Ectodermal cell (in vitro differentiated cells): ENCODE data around the gene SEC62.

Source experiments
- H3K27ac ChIP-seq: 2 replicates; pipeline ENCODE4 v1.7.0; 2013; ENCODE audit warnings: mild to moderate bottlenecking, low read depth, low read length; ENCODE audit not compliant: insufficient read depth, poor library complexity, severe bottlenecking
- H3K27me3 ChIP-seq: 2 replicates; pipeline ENCODE4 v1.7.0; 2013; ENCODE audit warnings: mild to moderate bottlenecking, low read length; ENCODE audit not compliant: insufficient read depth, control insufficient read depth, poor library complexity, severe bottlenecking
- H3K36me3 ChIP-seq: one replicate; pipeline ENCODE4 v1.7.0; 2013; ENCODE audit warnings: low read length; ENCODE audit not compliant: control insufficient read depth, insufficient read depth
- H3K4me1 ChIP-seq: one replicate; pipeline ENCODE4 v1.7.0; 2013; ENCODE audit warnings: low read length; ENCODE audit not compliant: control insufficient read depth, insufficient read depth
- H3K4me3 ChIP-seq: 2 replicates; pipeline ENCODE4 v1.7.0; 2013; ENCODE audit warnings: low read depth, low read length, control low read depth; ENCODE audit not compliant: insufficient read depth
- H3K9me3 ChIP-seq: 2 replicates; pipeline ENCODE4 v1.7.0; 2013; ENCODE audit warnings: mild to moderate bottlenecking, low read length, moderate library complexity; ENCODE audit not compliant: control insufficient read depth
- WGBS, 2 experiments: methylation state at CpG; one replicate each; pipeline ENCODE4 v1.1.7; 2013; ENCODE audit warnings: missing lambda C conversion rate in 2 of 2; 5-methylcytosine and 5-hydroxymethylcytosine counted together

The SEC62 gene

GRCh38 chr3:169996063-169996462 is 29.5 kb downstream of the SEC62 start:
- 100% methylated on average over 2 of the region's 2 CpGs; no CpG with 5 or more reads in 1 of the 2 experiments for WGBS, 2 experiments
- Histone ChIP-seq H3K27ac (no peak overlapping the region), H3K27me3 (no peaks in the 10 kb centered on the region), H3K4me3 (no peak overlapping the region), H3K9me3 (no peaks in the 10 kb centered on the region), H3K4me1 (no peaks in the 10 kb centered on the region), H3K36me3 (peaks cover 10% of the 10 kb centered on the region)

GRCh38 chr3:169998668-169999131 is 32.1 kb downstream of the SEC62 start:
- Histone ChIP-seq H3K36me3 (no peaks in the 10 kb centered on the region), H3K27me3 (no peaks in the 10 kb centered on the region), H3K4me1 (no peaks in the 10 kb centered on the region), H3K4me3 (no peak overlapping the region), H3K9me3 (no peaks in the 10 kb centered on the region), H3K27ac (no peak overlapping the region)
- WGBS, 2 experiments: 91 to 93% methylated on average over 2 of the region's 2 CpGs

GRCh38 chr3:169999433-169999832 is 32.8 kb downstream of the SEC62 start:
- 83 to 100% methylated on average over 1 of the region's 1 CpG for WGBS, 2 experiments
- Histone ChIP-seq H3K4me1 (no peaks in the 10 kb centered on the region), H3K4me3 (no peak overlapping the region), H3K27ac (no peak overlapping the region), H3K9me3 (no peaks in the 10 kb centered on the region), H3K36me3 (no peaks in the 10 kb centered on the region), H3K27me3 (no peaks in the 10 kb centered on the region)

GRCh38 chr3:170000051-170000450 is 33.4 kb downstream of the SEC62 start:
- Histone ChIP-seq H3K27ac (no peak overlapping the region), H3K9me3 (no peaks in the 10 kb centered on the region), H3K4me1 (no peaks in the 10 kb centered on the region), H3K27me3 (no peaks in the 10 kb centered on the region), H3K4me3 (no peak overlapping the region), H3K36me3 (no peaks in the 10 kb centered on the region)
- 88 to 96% methylated on average over 2 of the region's 2 CpGs for WGBS, 2 experiments

- Histone ChIP-seq H3K4me1 (no peaks in the 10 kb centered on the region), H3K27me3 (no peaks in the 10 kb centered on the region), H3K4me3 (no peak overlapping the region), H3K9me3 (no peaks in the 10 kb centered on the region), H3K36me3 (no peaks in the 10 kb centered on the region), H3K27ac (no peak overlapping the region)
- 93% methylated on average over 10 of the region's 10 CpGs for WGBS, 2 experiments
These were observed 35.6 kb downstream of the SEC62 start for GRCh38 chr3:170002231-170002630.

GRCh38 chr3:170002879-170003278 is 36.3 kb downstream of the SEC62 start:
- H3K4me3 ChIP-seq: no peak overlapping the region

GRCh38 chr3:170003881-170004356 is 37.3 kb downstream of the SEC62 start:
- Histone ChIP-seq H3K4me3 (no peak overlapping the region), H3K27me3 (no peaks in the 10 kb centered on the region), H3K9me3 (no peaks in the 10 kb centered on the region), H3K27ac (no peak overlapping the region), H3K36me3 (no peaks in the 10 kb centered on the region), H3K4me1 (no peaks in the 10 kb centered on the region)
- 89 to 94% methylated on average over 2 of the region's 2 CpGs for WGBS, 2 experiments

More at GRCh38 chr3:170002879-170003278, 36.3 kb downstream of the SEC62 start:
- H3K27ac ChIP-seq: no peak overlapping the region
- no peaks in the 10 kb centered on the region for H3K27me3 ChIP-seq
- no peaks in the 10 kb centered on the region for H3K4me1 ChIP-seq
- H3K9me3 ChIP-seq: no peaks in the 10 kb centered on the region
- WGBS, 2 experiments: 100% methylated on average over 1 of the region's 1 CpG
- H3K36me3 ChIP-seq: no peaks in the 10 kb centered on the region

GRCh38 chr3:170007031-170007663 is 40.5 kb downstream of the SEC62 start:
- Histone ChIP-seq H3K36me3 (no peaks in the 10 kb centered on the region), H3K4me1 (no peaks in the 10 kb centered on the region), H3K9me3 (no peaks in the 10 kb centered on the region), H3K27me3 (no peaks in the 10 kb centered on the region), H3K4me3 (no peak overlapping the region), H3K27ac (no peak overlapping the region)
- 88 to 89% methylated on average over 6 to 7 of the region's 7 CpGs for WGBS, 2 experiments

GRCh38 chr3:170010498-170010897 is 43.9 kb downstream of the SEC62 start:
- no peaks in the 10 kb centered on the region for H3K27me3 ChIP-seq
- H3K4me1 ChIP-seq: no peaks in the 10 kb centered on the region
- no peaks in the 10 kb centered on the region for H3K36me3 ChIP-seq
- H3K9me3 ChIP-seq: no peaks in the 10 kb centered on the region
- no peak overlapping the region for H3K4me3 ChIP-seq
- 90 to 93% methylated on average over 4 of the region's 4 CpGs for WGBS, 2 experiments
- no peak overlapping the region for H3K27ac ChIP-seq

GRCh38 chr3:170012683-170013400 is 46.2 kb downstream of the SEC62 start:
- Histone ChIP-seq H3K9me3 (no peaks in the 10 kb centered on the region), H3K4me1 (no peaks in the 10 kb centered on the region), H3K27ac (no peak overlapping the region), H3K4me3 (no peak overlapping the region), H3K36me3 (no peaks in the 10 kb centered on the region), H3K27me3 (no peaks in the 10 kb centered on the region)
- 90 to 92% methylated on average over 6 to 7 of the region's 7 CpGs for WGBS, 2 experiments
